SIG-M5 (cell line): ENCODE data around the gene GSTK1.
"Not testable (repeated sequence)": the region's sequence is repeated elsewhere in the genome, so short reads cannot be mapped to it uniquely, and the experiment has no call there.

ENCODE experiments used
- DNase-seq: peaks from one replicate; lab custom pipeline; 2025; lab: John Stamatoyannopoulos, UW

Gene GSTK1

GRCh38 chr7:143263266-143264195, at the start of gene GSTK1:
Gene GSTK1 (plus strand): TSS chr7:143263441. CDS start chr7:143263514, 73 bp downstream.
- no peak for DNase-seq

GRCh38 chr7:143213478-143213877, 49.8 kb upstream of the GSTK1 start:
- not testable (repeated sequence) for DNase-seq

GRCh38 chr7:143214789-143215679, 48.2 kb upstream of the GSTK1 start:
- DNase-seq = peak; percentile 31

GRCh38 chr7:143216151-143216550, 47.1 kb upstream of the GSTK1 start:
- DNase-seq = no peak

- DNase-seq = no peak
Observed at GRCh38 chr7:143216686-143217085, 46.6 kb upstream of the GSTK1 start.

GRCh38 chr7:143217806-143218205, 45.4 kb upstream of the GSTK1 start:
- DNase-seq = no peak

- DNase-seq = no peak
Observed at GRCh38 chr7:143221286-143221685, 42.0 kb upstream of the GSTK1 start.

- DNase-seq = no peak
Observed at GRCh38 chr7:143221737-143222136, 41.5 kb upstream of the GSTK1 start, which contains the start of gene TAS2R40. Gene TAS2R40 (plus strand): TSS chr7:143222037. CDS start chr7:143222079, 42 bp downstream.

GRCh38 chr7:143222782-143223181, 40.5 kb upstream of the GSTK1 start:
- peak; percentile 31 for DNase-seq

GRCh38 chr7:143223784-143224183, 39.5 kb upstream of the GSTK1 start:
- no peak for DNase-seq

GRCh38 chr7:143225047-143225446, 38.2 kb upstream of the GSTK1 start:
- no peak for DNase-seq

- no peak for DNase-seq
Observed at GRCh38 chr7:143227806-143228205, 35.4 kb upstream of the GSTK1 start.

GRCh38 chr7:143229054-143229790, 34.0 kb upstream of the GSTK1 start:
- DNase-seq = no peak

GRCh38 chr7:143230602-143231457, 32.4 kb upstream of the GSTK1 start:
- DNase-seq = no peak

- DNase-seq = no peak
Observed at GRCh38 chr7:143233816-143234532, 29.3 kb upstream of the GSTK1 start.

GRCh38 chr7:143234533-143234875, 28.7 kb upstream of the GSTK1 start:
- no peak for DNase-seq

GRCh38 chr7:143235561-143235960, 27.7 kb upstream of the GSTK1 start:
- DNase-seq = no peak

- no peak for DNase-seq
Observed at GRCh38 chr7:143236408-143236990, 26.7 kb upstream of the GSTK1 start.

- DNase-seq = no peak
Observed at GRCh38 chr7:143237366-143237765, 25.9 kb upstream of the GSTK1 start.
